AG09309 (cell line): Measurements from ENCODE around the gene CRAT.

Source experiments
- DNase-seq: peaks from one replicate; pipeline ENCODE4 v3.0.0-alpha.2; 2010; ENCODE audit warnings: low read depth
- H3K4me3 ChIP-seq: 2 replicates; pipeline ENCODE4 v1.5.1; 2011; ENCODE audit warnings: mild to moderate bottlenecking, low read depth, low read length, moderate library complexity; ENCODE audit not compliant: control insufficient read depth
- CTCF ChIP-seq: IDR thresholded peaks from 2 replicates; pipeline ENCODE4 v1.5.1; 2011; ENCODE audit warnings: mild to moderate bottlenecking, low read depth, low read length, inconsistent platforms; ENCODE audit not compliant: insufficient read depth, control insufficient read depth; ENCODE audit errors: missing control alignments

Gene CRAT

GRCh38 chr9:129084087-129084486, 26.5 kb downstream of the CRAT start:
- no peak for DNase-seq
- no peak for TF ChIP-seq CTCF
- no peak overlapping the region for H3K4me3 ChIP-seq

GRCh38 chr9:129081388-129081904, 29.1 kb downstream of the CRAT start:
- no peak for TF ChIP-seq CTCF
- no peak for DNase-seq
- H3K4me3 ChIP-seq, result peak overlapping the region; percentile 77

- H3K4me3 ChIP-seq, result peak within 1 kb of the TSS; percentile 77
- TF ChIP-seq CTCF, result no peak
- DNase-seq, result peak; percentile 98
These were observed 29.8 kb downstream of the CRAT start, which contains the start of gene DOLPP1 for GRCh38 chr9:129080601-129081387. TSS of gene DOLPP1 (plus strand) at chr9:129081111. CDS start at chr9:129081132, 21 bp downstream.

- no peak for TF ChIP-seq CTCF
- peak overlapping the region; percentile 77 for H3K4me3 ChIP-seq
- DNase-seq, result no peak
These were observed 30.3 kb downstream of the CRAT start for GRCh38 chr9:129080298-129080600.

- peak overlapping the region; percentile 77 for H3K4me3 ChIP-seq
- TF ChIP-seq CTCF, result no peak
- DNase-seq, result no peak
These were observed 30.8 kb downstream of the CRAT start for GRCh38 chr9:129079829-129080228.

- H3K4me3 ChIP-seq, result no peak overlapping the region
- DNase-seq, result no peak
- no peak for TF ChIP-seq CTCF
These were observed 31.7 kb downstream of the CRAT start for GRCh38 chr9:129078691-129079503.
